Calu3 (cell line): Measurements from ENCODE around the gene APOA1. TPM values are rescaled to one million over a fixed set of nuclear protein-coding genes. Genes with fewer than 3 reads are reported as not detected.

Experiments
- BruUV-seq: library from RNA; stranded (reverse); fragments of 400-500 nt; replicated peaks from 2 replicates; lab custom pipeline; 2021; lab: Mats Ljungman, UMichigan
- CTCF ChIA-PET: fragments of 300-600 bp; sonication (Branson Sonifier 250); formaldehyde crosslinking; loops from one replicate; lab custom pipeline; 2022; ENCODE audit warnings: antibody characterized with exemption; lab: Charles Lee
- DNase-seq: peaks from one replicate; pipeline ENCODE4 v3.0.0; 2022
- H3K27ac Mint-ChIP-seq: one replicate; pipeline ENCODE4 v1.8.0; 2022; ENCODE audit warnings: mixed read lengths; ENCODE audit not compliant: unreplicated experiment
- H3K27me3 Mint-ChIP-seq: one replicate; pipeline ENCODE4 v1.8.0; 2022; ENCODE audit warnings: mixed read lengths; ENCODE audit not compliant: unreplicated experiment
- H3K36me3 Mint-ChIP-seq: one replicate; pipeline ENCODE4 v1.8.0; 2022; ENCODE audit warnings: mild to moderate bottlenecking, moderate library complexity, mixed read lengths; ENCODE audit not compliant: insufficient read depth, unreplicated experiment
- H3K4me1 Mint-ChIP-seq: one replicate; pipeline ENCODE4 v1.8.0; 2022; ENCODE audit warnings: mild to moderate bottlenecking, low read depth, mixed read lengths; ENCODE audit not compliant: unreplicated experiment
- H3K4me3 Mint-ChIP-seq: one replicate; pipeline ENCODE4 v1.8.0; 2022; ENCODE audit warnings: mild to moderate bottlenecking, low read depth, moderate library complexity, mixed read lengths; ENCODE audit not compliant: unreplicated experiment
- H3K9me3 Mint-ChIP-seq: one replicate; pipeline ENCODE4 v1.8.0; 2022; ENCODE audit warnings: low read depth, mixed read lengths; ENCODE audit not compliant: unreplicated experiment
- CTCF ChIP-seq: fragments of 200-600 bp; IDR thresholded peaks from one replicate; pipeline ENCODE4 v1.8.0; 2022; ENCODE audit warnings: antibody characterized with exemption; ENCODE audit not compliant: unreplicated experiment
- intact Hi-C: fragments of 100-400 bp; cut with micrococcal nuclease; formaldehyde crosslinking; loops from one replicate; pipeline ENCODE4 v1.10.0; 2022; ENCODE audit not compliant: unreplicated experiment
- total RNA-seq: library from RNA; stranded (reverse); gene quantifications from 2 replicates; pipeline ENCODE4 v1.2.3, GENCODE V29; 2022

APOA1 gene
- total RNA-seq, 1 experiment from 2014 or later = not detected

- H3K4me3 Mint-ChIP-seq = no peak overlapping the region
- BruUV-seq = no TSS peak
Observed at GRCh38 chr11:116833491-116833815, 4.0 kb downstream of the APOA1 start.

GRCh38 chr11:116832350-116833290 lies 4.8 kb downstream of the APOA1 start:
- Mint-ChIP-seq H3K4me3 (no peak overlapping the region), H3K4me1 (no peaks in the 10 kb centered on the region), H3K27me3 (peaks cover 14% of the 10 kb centered on the region), H3K27ac (no peak overlapping the region), H3K9me3 (no peaks in the 10 kb centered on the region), H3K36me3 (no peaks in the 10 kb centered on the region)
- CTCF ChIA-PET = no interaction called here
- no TSS peak for BruUV-seq
- no peak for TF ChIP-seq CTCF
- intact Hi-C loops = no loop called here
- no peak for DNase-seq

More at GRCh38 chr11:116833491-116833815, 4.0 kb downstream of the APOA1 start:
- intact Hi-C loops = no loop called here
- no peaks in the 10 kb centered on the region for H3K4me1 Mint-ChIP-seq
- H3K9me3 Mint-ChIP-seq = no peaks in the 10 kb centered on the region
- H3K27me3 Mint-ChIP-seq = peaks cover 14% of the 10 kb centered on the region
- H3K36me3 Mint-ChIP-seq = no peaks in the 10 kb centered on the region
- CTCF ChIA-PET = no interaction called here
- DNase-seq = no peak
- TF ChIP-seq CTCF = no peak
- no peak overlapping the region for H3K27ac Mint-ChIP-seq

DNA sequence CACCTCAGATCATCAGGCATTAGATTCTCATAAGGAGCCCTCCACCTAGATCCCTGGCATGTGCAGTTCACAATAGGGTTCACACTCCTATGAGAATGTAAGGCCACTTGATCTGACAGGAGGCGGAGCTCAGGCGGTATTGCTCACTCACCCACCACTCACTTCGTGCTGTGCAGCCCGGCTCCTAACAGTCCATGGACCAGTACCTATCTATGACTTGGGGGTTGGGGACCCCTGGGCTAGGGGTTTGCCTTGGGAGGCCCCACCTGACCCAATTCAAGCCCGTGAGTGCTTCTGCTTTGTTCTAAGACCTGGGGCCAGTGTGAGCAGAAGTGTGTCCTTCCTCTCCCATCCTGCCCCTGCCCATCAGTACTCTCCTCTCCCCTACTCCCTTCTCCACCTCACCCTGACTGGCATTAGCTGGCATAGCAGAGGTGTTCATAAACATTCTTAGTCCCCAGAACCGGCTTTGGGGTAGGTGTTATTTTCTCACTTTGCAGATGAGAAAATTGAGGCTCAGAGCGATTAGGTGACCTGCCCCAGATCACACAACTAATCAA lies 5.6 kb downstream of the APOA1 start:
- Mint-ChIP-seq H3K9me3 (no peaks in the 10 kb centered on the region), H3K4me3 (no peak overlapping the region), H3K4me1 (no peaks in the 10 kb centered on the region), H3K27me3 (peaks cover 14% of the 10 kb centered on the region), H3K36me3 (no peaks in the 10 kb centered on the region), H3K27ac (no peak overlapping the region)
- CTCF ChIA-PET = no interaction called here
- intact Hi-C loops = no loop called here
- no TSS peak for BruUV-seq
- no peak for DNase-seq
- TF ChIP-seq CTCF = no peak

GRCh38 chr11:116830184-116830912 lies 7.1 kb downstream of the APOA1 start:
- Mint-ChIP-seq H3K27me3 (peaks cover 13% of the 10 kb centered on the region), H3K4me1 (no peaks in the 10 kb centered on the region), H3K9me3 (no peaks in the 10 kb centered on the region), H3K27ac (no peak overlapping the region), H3K36me3 (no peaks in the 10 kb centered on the region), H3K4me3 (no peak overlapping the region)
- BruUV-seq = no TSS peak
- TF ChIP-seq CTCF = no peak
- intact Hi-C loops = no loop called here
- DNase-seq = no peak
- CTCF ChIA-PET = no interaction called here
